Spleen (tissue), 3 donors: ENCODE data around the gene TTC38.

Source experiments
- POLR2A ChIP-seq, 3 donors: fragments of 450-650 bp; IDR thresholded peaks; one replicate each; pipeline ENCODE4 v1.5.1; 2017; ENCODE audit warnings: antibody characterized with exemption in 3 of 3, mild to moderate bottlenecking in 1 of 3
- POLR2AphosphoS5 ChIP-seq, 3 donors: sonication (generic); formaldehyde crosslinking; IDR thresholded peaks; one replicate each; pipeline ENCODE4 v1.5.1; 2017; ENCODE audit warnings: antibody characterized with exemption in 3 of 3

GRCh38 chr22:46233231-46233630 is 34.6 kb upstream of the TTC38 start:
- TF ChIP-seq POLR2A (IDR thresholded peaks at IDR 0.05) (no peak), POLR2AphosphoS5 (IDR thresholded peaks at IDR 0.05) (peak in 2 of 3 donors; percentile 57 to 59)
